GM21529 (cell line): ENCODE data around the gene DIS3L2.
"Not testable (repeated sequence)": the region's sequence is repeated elsewhere in the genome, so short reads cannot be mapped to it uniquely, and the experiment has no call there.

Experiments
- ATAC-seq: cut with Tn5 transposase; IDR thresholded peaks from one replicate; pipeline ENCODE4 v1.9.1; 2021; ENCODE audit not compliant: unreplicated experiment

DIS3L2 gene

DNA sequence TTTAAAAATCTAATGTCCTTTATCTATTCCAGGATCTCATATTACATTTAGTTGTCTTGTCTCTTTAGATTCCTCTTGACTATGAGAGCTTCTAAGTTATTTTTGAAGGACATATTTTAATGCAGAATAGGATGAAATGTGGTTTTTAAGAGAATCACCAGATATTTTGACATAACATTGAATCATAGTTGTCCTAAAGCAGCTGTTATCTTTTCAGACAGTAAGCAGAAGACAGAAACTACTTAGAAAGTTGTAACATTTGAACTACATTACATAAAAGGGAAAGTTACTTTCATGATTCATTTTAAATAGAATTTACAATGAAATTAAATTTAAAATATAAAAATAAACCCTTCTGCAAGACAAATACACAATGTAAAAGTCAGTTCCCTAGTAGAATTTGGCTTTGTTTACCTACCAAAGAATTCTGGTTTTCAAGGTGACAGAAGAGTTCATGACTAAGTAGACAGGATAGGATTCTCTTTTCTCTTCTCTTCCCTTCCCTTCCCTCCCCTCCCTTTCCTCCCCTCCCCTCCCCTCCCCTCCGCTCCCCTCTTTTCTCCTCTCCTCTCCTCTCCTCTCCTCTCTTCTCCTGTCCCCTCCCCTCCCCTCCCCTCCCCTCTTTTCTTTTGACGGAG is 186.0 kb downstream of the DIS3L2 start:
- no peak for ATAC-seq

DNA sequence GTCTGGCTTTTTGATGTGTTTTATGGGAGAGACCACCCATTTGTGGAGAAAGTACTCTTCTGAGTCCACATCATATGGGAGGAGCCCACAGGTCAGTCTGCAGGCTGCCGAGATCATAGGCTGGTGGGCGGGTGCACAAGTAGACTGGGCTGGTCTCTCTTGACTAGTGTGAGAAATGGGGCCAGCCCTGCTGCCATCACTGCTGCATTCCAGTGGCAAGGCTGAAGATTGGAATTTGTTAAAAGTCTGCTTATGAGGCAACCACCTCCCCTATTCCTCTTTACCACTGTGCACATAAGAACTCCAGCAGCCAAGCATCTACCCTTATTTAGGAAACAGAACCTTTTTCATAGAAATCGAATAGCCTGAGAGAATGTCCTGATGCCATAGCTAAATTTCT is 200.7 kb downstream of the DIS3L2 start:
- no peak for ATAC-seq

DNA sequence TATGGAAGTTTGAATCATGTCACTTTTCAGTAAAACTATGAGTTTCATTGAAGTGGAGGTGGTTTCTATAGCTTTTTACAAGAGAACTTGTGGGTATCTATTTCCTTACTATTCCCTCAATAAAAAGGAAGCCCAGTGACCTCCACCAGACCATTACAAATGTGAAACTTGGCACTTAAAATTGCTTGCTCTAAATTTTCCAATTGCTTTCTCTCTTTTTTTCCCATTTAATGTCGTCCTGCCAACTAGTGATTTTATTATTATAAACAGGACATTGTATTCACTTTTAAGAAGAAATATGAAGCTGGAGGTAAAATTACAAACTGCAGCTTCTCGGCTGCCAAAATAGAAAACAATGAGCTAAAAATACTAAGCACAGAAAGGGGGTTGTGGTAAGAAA is 208.9 kb downstream of the DIS3L2 start:
- ATAC-seq: no peak

DNA sequence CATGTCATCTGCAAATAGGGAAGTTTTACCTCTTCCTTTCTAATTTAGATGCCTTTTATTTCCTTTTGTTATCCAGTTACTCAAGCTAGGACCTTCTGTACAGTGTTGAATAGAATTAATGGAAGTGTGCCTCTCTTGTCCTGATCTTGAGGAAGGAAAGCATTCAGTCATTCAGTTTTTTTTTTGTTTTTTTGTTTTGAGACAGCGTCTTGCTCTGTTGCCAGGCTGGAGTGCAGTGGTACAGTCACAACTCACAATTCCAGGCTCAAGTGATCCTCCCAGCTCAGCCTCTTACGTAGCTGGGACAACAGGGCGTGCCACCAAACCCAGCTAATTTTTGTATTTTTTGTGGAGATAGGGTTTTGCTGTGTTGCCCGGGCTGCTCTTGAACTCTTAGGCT is 213.1 kb downstream of the DIS3L2 start:
- no peak for ATAC-seq

DNA sequence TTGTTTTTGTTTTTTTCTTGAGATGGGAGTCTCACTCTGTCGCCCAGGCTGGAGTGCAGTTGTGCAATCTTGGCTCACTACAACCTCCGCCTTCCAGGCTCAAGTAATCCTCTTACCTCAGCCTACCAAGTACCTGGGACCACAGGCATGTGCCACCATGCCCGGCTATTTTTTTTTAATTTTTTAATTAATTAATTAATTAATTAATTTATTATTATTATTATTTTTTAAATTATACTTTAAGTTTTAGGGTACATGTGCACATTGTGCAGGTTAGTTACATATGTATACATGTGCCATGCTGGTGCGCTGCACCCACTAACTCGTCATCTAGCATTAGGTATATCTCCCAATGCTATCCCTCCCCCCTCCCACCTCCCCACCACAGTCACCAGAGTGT is 215.1 kb downstream of the DIS3L2 start:
- not testable (repeated sequence) for ATAC-seq

DNA sequence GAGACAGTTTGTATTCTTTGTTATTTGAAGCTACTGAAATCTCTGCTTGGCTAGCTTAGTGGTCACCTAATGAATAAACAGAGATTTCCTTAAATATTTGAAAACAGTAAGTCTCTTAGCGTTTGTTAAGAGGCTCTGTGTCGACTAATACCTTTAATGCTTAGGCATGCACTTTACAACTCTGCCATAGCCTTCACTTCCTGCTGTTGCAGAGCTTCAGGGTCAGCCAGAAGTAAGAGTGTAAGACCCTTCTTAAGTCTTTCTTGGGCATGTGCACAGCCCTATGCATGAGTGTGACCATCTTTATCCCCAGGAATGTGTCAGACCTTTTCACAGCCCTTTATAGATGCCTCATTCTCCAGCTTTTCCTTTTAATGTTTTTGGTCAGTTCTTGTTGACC is 221.8 kb downstream of the DIS3L2 start:
- no peak for ATAC-seq

DNA sequence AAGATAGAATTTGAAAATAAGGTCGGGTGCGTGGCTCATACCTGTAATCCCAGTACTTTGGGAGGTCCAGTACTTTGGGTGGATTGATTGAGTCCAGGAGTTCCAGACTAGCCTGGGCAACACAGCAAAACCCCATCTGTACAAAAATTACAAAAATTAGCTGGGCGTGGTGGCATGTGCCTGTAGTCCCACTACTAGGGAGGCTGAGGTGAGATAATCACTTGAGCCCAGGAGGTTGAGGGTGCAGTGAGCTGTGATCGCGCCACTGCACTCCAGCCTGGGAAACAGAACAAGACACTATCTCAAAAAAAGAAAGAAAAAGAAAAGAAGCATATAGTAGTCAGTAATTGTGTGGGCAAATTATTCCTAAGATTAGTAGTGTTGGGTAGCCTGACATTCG is 222.8 kb downstream of the DIS3L2 start:
- no peak for ATAC-seq

DNA sequence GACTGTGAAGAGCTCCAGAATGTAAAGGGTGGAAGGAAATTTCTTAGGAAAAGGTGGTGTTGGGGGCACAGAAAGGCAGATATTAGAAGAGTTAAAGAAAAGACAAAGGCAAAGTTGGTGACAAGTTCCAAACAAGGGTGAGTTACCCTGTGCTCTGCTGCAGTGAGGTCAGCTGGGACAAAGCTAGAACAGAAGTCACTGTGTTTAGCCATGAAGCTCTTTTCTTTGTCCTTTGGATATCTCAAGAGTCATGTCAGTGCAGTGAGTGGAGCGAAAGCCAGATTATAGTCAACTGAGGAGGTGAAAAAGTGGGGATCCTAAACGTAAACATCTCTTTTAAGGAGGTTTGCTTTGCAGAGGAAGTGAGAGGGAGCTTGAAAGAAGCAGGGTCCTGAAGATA is 229.3 kb downstream of the DIS3L2 start:
- ATAC-seq: no peak

DNA sequence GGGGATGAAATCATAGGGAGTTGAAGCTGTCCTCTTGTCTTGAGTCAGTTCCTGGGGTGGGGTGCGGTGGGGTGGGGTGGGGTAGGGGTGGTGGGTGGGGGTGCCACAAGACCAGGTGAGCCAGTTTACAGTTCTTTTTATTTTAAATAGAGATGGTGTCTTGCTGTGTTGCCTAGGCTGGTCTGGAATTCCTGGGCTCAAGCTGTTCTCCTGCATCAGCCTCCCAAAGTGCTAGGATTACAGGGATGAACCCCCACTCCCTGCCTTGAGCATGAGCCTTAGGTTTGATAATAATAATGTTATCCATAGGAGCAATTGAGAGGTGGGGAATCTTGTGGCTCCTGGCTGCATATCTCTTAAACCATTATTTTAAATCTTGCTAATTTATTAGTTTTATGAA is 234.0 kb downstream of the DIS3L2 start:
- no peak for ATAC-seq

DNA sequence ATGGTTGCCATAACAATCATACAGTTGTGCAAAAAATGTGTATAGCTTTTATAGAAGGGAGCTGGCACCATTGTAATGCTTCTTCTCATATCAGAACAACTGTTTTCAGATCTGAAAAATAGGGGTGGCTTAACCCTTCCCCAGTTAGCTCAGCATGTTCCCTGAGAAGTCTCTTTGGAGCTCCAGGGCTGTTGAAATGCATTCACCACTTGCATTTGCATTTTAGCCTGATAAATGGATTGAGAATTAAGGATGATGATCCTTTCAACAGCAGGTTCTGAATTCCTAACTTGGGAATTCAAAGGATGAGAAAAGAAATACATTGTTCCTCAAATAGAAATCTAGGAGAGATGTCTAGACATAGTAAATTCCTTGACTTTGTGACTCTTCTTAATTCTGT is 235.3 kb downstream of the DIS3L2 start:
- ATAC-seq: no peak

DNA sequence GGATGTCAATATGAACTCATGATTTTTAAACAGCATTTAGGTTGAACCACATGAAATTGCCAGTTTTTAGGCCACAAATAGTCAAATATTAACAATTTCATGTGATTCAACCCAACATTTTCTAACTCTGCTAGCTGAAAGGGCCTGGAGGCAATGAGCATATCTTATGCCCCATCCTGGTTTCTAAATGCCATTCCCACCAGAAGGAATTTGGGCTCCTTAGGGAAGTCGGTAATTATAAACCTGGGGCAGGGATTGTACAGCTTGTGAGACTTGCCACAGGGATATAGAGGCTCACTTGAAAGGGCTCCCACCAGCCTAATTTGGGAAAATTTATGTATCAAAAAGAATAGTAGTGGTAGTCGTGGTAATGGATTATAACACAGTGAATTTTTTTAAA is 238.7 kb downstream of the DIS3L2 start:
- ATAC-seq: no peak

DNA sequence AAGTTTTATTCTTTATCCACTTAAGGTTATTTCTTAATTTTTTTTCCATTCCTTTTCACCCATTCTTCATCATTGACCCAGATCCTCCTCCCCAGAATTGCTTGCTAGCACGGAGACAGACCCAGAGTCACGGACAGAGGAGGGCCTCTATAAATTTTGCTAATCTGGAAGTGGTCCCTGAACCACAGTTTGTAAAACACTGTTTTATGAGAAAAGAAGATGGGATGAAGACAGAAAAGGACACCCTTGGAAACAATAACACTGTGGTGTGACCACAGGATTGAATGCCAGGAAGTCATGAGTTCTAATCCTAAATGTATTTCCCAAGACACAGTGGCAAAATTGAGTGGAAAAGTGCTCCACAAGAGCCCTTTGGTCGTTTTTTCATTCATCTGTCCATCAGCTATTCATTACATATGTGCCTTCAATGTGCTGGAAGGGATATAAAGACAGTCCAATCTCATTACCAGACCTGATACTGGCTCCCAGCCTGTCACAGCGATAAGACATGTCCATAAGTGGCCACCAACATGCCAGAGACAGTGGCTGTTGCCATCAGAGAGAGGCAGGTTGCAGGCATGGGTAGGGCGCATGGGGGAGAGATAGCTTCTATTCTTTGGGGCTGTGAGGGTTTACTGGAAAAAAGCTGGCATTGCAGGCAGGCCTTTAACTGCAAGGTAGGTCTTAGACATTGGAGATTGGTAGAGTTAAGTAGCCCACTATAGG is 241.8 kb downstream of the DIS3L2 start:
- ATAC-seq: no peak

DNA sequence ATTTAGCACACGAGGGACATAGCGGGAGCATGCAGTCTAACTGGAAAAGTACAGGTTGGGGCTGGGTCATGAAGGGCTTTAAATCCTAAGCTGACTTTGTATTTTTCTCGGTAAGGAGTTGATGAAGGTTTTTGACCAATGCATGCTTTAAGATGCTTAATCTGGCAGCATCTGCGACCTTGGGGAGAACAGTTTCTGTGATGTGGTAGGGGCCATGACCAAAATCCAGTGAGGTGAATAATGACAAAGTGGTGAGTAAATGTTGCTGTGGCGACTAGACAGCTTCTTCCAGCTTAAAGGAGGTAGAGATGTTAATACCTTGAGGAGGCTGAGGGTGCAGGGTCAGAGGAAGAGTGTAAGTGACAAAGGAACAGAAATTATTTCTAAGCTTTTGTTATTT is 242.4 kb downstream of the DIS3L2 start:
- ATAC-seq: no peak

DNA sequence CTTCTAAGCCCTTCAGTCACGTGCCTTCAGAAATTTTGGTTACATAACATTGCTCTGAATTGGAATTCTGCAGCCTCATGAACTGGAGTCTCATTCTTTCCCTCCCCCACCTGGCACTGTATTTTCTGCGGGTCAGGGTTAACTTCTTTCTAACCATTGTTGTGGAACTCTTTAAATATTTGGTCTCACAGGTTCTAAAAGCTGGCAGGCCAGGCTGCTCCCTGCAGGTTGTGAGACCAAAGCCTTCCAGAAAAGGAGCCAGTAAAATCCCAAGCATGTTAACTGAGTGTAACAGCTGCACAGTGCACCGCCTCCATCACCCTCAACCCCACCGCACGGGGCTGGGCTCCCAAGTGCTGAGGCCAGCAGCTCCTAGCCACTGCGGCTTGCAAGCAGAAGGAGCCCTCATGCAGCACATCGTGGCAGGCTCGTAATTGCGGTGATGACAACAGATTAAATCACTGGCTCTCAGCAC is 243.0 kb downstream of the DIS3L2 start:
- no peak for ATAC-seq

DNA sequence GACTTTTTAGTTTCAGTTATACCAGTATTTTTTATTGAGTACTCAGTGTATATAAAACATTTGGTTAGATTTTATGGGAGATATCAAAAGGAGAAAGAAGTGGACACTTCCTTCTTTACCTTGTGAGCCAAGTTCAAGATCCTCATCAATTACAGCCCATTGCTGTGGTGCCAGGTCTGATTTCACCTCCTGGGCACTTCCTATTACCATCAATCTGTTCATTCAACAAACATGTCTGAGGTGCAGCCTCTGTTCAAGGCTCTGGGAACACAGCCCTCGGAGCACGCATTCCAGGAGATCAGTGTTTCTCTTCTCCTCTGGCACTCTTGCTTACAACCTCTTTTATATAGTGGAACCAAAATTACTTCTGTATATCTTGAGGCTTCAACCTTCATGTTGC is 245.7 kb downstream of the DIS3L2 start:
- no peak for ATAC-seq

DNA sequence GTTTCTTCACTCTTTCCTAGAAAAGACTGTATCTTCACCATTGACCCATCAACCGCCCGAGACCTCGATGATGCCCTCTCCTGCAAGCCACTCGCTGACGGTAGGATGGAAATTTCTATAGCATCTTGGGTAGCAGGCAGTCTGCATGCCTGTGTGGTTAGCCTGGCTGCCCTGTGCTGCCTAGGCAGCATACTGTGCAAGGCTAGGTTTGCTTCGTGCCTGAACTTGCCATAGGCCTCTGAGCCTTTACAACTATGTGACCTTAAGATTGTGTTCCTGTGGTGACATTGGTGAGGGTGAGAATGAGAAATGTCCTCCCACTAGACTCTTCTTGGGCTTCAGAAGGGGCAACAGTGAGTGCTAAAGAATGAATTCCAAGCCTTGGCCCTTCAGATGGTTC is 248.8 kb downstream of the DIS3L2 start:
- no peak for ATAC-seq

DNA sequence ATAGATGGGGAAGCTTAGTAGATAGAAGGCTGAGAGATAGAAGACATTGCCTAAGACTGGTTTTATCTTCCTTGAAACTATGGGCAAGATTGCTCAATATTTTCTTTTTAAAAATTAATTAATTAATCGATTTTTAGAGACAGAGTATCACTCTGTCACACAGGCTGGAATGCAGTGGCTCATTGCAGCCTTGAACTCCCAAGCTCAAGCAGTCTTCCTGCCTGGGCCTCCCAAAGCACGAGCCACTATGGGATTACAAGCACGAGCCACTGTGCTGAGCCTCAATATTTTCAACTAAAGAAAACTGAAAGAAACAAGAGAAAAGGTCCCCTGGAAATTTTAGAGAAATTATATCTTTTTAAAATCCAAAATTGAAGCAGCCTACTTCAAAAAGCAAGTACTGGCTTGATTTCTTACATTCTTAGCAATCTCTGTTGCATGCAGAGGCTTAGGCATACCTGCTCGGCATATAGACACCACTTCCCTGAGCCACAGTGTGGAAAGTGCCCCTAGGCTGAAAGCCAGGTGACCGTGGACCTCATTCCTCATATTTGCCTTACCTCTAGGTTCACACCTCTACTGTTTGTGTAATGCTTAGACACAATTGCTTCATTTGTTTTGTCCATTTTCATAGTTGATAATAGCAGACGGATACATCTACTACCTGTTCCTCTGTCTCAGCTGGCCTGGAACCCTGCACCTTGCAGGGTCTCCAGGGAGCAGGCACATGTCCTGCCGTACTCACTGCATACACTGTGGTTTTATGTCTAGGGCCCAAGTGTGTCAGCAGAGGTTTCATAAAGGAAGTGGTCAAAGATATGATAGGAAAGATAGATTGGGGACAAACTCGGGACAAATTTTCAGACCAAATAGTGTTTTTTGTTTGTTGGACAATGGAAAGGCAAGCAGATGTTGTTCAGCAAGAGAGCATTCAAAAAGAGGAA is 250.5 kb downstream of the DIS3L2 start:
- no peak for ATAC-seq

DNA sequence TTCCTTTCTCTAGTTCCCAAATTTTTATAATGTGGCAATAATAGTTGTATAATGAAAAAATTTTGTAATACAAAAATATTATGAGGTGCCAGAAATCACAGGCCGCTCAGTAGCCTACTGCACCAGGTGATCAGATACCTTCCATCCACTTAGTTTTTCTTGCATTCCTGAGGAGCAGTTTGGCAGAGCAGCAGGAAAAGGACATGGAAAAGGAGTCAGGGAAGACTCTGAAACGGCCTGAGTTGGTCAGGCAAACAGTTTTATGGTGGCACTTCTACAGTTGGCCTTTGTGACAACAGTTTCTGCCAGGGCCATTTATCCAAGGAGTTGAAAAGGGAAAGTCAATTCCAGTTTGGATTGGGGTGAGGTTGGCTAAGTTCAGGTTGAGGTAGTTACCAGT is 251.7 kb downstream of the DIS3L2 start:
- no peak for ATAC-seq

DNA sequence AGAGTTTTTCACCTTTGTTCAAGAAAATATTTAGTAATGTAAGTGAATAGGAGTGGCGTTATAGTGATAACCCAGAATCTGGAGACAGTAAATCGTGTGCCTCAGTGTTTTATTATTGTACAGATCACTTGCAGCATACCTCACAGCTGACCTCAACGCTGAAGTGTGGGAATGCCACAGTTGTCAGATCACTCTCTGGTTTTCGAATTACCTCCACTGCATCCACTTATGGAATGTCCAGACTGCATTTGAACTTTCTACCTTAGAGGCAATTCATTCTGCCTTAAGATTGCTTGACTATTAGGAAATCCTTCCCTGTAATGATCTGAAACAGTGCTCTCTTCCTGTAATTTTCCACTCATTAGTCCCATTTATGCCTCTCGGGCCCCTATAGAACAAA is 252.5 kb downstream of the DIS3L2 start:
- no peak for ATAC-seq

DNA sequence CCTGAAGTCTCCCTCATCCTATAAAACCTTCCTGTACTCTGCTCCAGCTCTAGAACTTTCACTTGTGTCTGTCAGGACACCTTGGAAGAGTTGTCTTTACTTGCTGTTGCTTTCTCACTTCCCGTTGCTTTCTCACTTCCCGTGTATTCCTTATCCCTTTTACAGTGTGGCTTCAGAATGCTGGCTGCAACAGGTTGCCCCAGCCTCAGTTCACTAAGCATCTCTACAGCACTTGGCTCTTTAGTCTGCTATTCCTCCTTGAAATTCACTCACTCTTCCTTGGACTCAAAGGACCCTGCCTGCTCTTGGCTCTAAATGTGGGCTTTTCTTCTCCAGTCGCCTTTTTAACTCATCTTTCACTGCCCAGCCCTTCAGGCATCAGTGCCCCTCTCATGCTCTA is 254.5 kb downstream of the DIS3L2 start:
- no peak for ATAC-seq

DNA sequence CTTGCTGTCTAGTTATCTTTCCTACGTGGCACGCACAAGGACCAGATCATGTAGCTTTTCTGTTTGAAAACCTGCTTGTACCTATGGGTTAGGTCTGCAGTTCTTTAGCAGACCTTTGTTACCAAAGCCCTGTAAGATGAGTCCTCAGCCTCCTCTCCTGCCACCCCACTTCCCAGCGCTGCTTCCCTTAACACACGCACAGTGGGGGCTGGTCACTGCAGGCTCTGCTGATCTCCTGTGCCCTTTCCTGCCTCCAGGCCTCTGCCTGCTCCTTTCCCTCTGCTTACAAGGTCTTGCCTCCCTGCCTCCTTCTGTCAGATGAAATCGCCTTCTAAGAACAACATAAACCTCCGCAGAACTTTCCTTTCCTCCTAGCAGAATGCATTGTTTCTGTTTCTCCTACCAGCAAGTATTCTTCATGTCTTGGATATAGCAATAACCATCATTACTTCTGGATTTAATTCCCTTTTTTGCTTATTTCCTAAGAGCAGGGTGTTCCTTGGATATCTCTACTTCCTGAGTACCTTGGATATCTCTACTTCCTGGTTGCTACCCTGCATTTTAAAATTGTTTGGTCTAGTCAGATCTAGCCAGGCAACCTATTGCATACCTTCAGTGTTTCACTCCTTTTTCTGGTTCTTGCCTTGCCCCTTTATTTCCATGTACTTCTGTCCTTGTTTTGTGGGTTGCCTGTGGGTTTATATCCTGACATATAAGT is 257.4 kb downstream of the DIS3L2 start:
- no peak for ATAC-seq
